Motor neuron (in vitro differentiated cells): ENCODE measurements around the gene GABRB1. TPM values are rescaled to one million over a fixed set of nuclear protein-coding genes. Genes with fewer than 3 reads are reported as not detected.
"Not testable (repeated sequence)": the region's sequence is repeated elsewhere in the genome, so short reads cannot be mapped to it uniquely, and the experiment has no call there.

Experiments used
- ATAC-seq, 8 experiments: fragments of 200-7000 bp; cut with Tn5 transposase; replicated peaks in 6 of 8; 2 replicates each; pipeline ENCODE4 v1.8.0; 2021; ENCODE audit warnings: mild to moderate bottlenecking in 8 of 8, moderate library complexity in 8 of 8
- H3K27ac ChIP-seq, 2 donors: fragments of 250-450 bp; sonication (Bioruptor Pico); 2 replicates each; pipeline ENCODE4 v1.9.0; 2021; ENCODE audit warnings: antibody characterized with exemption in 2 of 2, mild to moderate bottlenecking in 2 of 2, moderate library complexity in 1 of 2
- H3K4me1 ChIP-seq, 2 donors: fragments of 250-450 bp; sonication (Bioruptor Pico); replicated peaks in 1 of 2; 2 replicates each; pipeline ENCODE4 v1.6.1; 2021; ENCODE audit warnings: antibody characterized with exemption in 2 of 2, mild to moderate bottlenecking in 2 of 2, moderate library complexity in 1 of 2
- H3K4me3 ChIP-seq, 5 donors: fragments of 250-450 bp; sonication (Bioruptor Pico); 2 replicates each; pipeline ENCODE4 v1.9.0; 2021; ENCODE audit warnings: antibody characterized with exemption in 5 of 5, mild to moderate bottlenecking in 5 of 5, moderate library complexity in 4 of 5
- WGBS, 10 experiments: fragments of 450-650 bp; shearing (Covaris generic); methylation state at CpG; one replicate each; pipeline ENCODE4 v1.0.0; 2022; 5-methylcytosine and 5-hydroxymethylcytosine counted together
- in situ Hi-C, 9 experiments: fragments of 400-800 bp; cut with MboI; loops; one replicate each; pipeline ENCODE4 v1.15.0; 2021; ENCODE audit warnings: low sequenced_read_pairs in 9 of 9, low pct_unique_long_range_greater_than_20kb in 2 of 9; ENCODE audit not compliant: unreplicated experiment in 9 of 9
- total RNA-seq, 8 experiments: library from RNA; unstranded; fragments of 300-600 nt; gene quantifications; 2 replicates each; pipeline versions ENCODE4 v1.2.3 to v1.2.4, GENCODE V29; 2022

GABRB1 gene
- total RNA-seq, 8 experiments from 2014 or later = 0.17 to 7.3 (median 1.7) TPM; not detected in 1

DNA sequence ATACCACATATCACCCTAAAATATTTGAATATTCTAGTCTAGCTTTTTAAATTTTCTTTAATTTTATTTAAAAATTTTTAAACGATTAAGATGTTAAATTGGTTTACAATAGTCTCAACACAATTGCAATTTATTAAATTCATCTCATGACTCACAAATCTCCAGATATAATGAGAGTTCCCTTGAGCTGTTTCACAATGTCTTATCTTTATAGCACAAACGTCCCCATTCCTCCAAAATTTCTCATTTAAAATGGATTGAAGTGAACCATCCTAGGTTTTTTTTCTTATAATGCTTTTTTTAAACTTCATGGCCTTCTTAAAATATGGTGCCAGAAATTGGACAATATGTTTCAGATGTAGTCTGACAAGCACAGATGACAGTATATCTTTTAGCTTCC lies 204.4 kb downstream of the GABRB1 start:
- Histone ChIP-seq H3K4me1 (no peaks in the 10 kb centered on the region), H3K27ac (no peak overlapping the region), H3K4me3 (no peak overlapping the region)
- in situ Hi-C loops = no loop called here
- 0 to 70% (median 31%) methylated on average over 1 to 2 of the region's 2 CpGs for WGBS, 10 experiments
- ATAC-seq = no peak

DNA sequence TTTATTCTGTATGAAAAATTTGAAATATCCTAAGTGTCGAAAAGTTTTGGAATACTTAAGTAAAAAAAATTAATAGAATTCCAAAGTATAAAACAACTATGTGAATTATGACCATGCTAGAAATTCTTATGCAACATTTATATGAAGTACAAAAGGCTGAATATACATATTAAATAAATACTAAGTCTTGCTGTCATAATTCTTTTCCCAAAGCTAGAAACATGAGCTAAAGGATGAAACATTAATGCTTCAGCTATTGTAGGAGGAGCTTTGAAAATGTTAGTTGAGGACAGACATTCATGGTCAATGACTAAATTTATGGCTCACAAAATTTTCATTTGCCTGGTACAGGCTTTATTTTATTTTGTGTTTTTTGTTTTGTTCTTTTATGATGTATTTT lies 207.3 kb downstream of the GABRB1 start:
- WGBS, 10 experiments = 6 to 100% (median 71%) methylated on average over 1 of the region's 1 CpG
- no peak overlapping the region for H3K27ac ChIP-seq
- in situ Hi-C loops = no loop called here
- peak in 1 of 8 experiments; percentile 17 for ATAC-seq
- H3K4me3 ChIP-seq = no peak overlapping the region
- H3K4me1 ChIP-seq = no peaks in the 10 kb centered on the region

DNA sequence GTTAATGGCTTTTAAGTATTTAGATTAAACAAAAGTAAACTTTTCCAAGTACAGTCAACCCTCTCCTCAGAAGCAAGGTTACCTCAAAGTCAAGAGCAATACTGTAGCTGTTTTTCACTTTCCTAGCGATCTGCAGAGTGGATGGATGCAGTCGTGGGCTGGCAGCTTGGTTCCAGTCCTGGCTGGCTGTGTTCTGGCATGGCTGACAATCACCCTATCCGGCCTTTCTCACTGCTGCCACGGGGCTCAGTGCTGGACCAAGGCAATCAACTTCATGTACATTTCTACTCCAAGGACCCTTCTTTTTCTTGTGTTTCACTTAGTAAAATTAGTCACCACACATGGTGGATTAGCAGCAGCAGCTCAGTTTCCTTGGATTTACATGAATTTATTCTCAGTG lies 208.3 kb downstream of the GABRB1 start:
- no peak overlapping the region for H3K4me3 ChIP-seq
- H3K27ac ChIP-seq = no peak overlapping the region
- ATAC-seq = peak in 1 of 8 experiments; percentile 23
- in situ Hi-C loops = no loop called here
- no peaks in the 10 kb centered on the region for H3K4me1 ChIP-seq
- WGBS, 10 experiments = 0 to 89% (median 81%) methylated on average over 1 to 4 of the region's 4 CpGs; no CpG with 5 or more reads in 4 of the 10 experiments

DNA sequence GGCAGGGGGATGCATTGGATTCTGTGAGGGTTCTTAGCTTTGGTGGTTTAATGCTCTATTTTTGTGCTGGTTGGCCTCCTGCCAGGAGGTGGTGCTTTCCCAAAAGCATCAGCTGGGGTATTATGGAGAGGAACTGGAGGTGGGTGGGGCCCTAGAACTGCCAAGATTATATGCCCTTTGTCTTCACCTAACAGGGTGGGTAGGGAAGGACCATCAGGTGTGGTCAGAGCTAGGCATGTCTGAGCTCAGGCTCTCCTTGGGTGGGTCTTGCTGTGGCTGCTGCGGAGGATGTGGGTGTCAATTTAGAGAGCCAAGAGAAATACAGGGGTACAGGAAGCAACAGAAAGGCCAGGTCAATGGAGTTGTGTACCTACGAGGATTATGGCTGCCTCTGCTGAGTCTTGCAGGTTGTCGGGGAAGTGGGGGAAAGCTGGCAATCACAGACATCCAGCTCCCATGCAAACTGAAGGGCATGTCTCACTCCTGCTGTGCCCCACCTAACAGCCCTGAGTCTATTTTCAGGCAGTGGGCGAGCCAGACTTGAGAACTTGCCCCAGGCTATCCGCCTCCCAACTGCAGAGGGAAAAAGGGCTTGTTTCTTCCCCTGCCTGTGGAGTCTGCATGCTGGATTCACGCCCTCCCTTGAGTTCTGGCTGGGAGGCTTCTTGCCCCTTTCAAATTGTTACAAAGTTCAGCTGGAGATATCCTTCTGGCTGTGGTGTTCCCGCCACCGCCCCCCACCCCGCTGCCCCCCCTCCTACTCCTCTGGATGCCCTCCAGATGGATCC lies 220.2 kb downstream of the GABRB1 start:
- in situ Hi-C loops = no loop called here
- ATAC-seq = peak in 3 of 8 experiments; percentile 98 to 99 (median 99)
- 20 to 100% (median 85%) methylated on average over 1 to 5 of the region's 9 CpGs; no CpG with 5 or more reads in 4 of the 10 experiments for WGBS, 10 experiments

DNA sequence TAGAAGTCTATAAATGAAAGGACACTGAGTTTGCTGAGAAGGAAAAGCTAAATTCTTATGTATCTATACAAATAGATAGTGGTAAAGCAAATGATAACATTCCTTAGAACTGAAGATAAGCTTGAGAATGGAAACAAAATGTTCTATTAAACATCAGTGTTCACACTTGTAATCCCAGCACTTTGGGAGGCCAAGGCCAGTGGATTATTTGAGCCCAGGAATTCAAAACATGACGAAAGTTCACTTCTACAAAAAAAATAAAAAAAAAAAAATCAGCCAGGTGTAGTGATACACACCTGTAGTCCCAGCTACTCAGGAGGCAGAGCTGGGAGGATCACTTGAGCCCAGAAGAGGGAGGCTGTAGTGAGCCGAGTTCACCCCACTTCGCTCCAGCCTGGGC lies 232.4 kb downstream of the GABRB1 start:
- H3K4me3 ChIP-seq = no peak overlapping the region
- in situ Hi-C loops = no loop called here
- no peak for ATAC-seq
- WGBS, 10 experiments = 21 to 94% (median 68%) methylated on average over 1 to 3 of the region's 3 CpGs; no CpG with 5 or more reads in 2 of the 10 experiments
- no peaks in the 10 kb centered on the region for H3K4me1 ChIP-seq
- H3K27ac ChIP-seq = no peak overlapping the region

More for the DNA sequence above, 220.2 kb downstream of the GABRB1 start:
- H3K4me3 ChIP-seq = no peak overlapping the region
- no peaks in the 10 kb centered on the region for H3K4me1 ChIP-seq
- no peak overlapping the region for H3K27ac ChIP-seq

DNA sequence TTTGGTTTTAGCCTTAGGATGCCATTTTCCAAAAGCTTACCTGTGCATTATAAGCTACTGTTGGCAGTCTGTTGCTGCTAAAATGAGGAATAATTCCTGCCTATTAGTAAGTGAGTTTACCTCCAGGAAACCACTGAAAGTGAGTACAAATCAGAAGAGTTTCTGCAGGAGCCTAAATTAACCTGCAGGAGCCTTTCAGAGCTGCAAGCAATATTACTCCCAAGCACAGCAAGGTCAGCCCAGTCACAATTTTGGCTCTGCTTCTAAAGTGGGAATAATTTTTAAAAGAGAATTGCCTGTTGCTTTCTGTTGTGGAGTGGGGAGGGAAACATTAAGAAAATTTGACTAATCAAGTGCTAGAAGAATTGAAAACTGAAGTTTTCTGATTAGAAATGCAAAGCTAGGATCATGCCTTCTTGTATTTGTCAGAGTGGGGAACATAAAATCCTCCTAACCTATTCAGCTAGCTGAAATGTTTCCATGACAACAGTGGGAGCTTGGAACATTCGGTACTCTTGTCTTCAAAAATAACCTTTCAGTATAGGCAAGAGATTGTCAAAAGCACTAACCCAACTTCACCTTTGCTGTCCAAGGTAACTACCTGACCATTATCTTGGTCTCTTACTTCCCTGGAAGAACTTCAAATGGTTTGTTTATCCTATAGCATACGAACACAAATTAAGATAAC lies 239.0 kb downstream of the GABRB1 start:
- no peak overlapping the region for H3K4me3 ChIP-seq
- peaks cover 15 to 17% of the 10 kb centered on the region in 2 donors for H3K4me1 ChIP-seq
- peak in 4 of 8 experiments; percentile 33 to 56 (median 42) for ATAC-seq
- H3K27ac ChIP-seq = no peak overlapping the region
- in situ Hi-C loops = no loop called here
- 5 to 100% (median 22%) methylated on average over 1 to 2 of the region's 2 CpGs for WGBS, 10 experiments

DNA sequence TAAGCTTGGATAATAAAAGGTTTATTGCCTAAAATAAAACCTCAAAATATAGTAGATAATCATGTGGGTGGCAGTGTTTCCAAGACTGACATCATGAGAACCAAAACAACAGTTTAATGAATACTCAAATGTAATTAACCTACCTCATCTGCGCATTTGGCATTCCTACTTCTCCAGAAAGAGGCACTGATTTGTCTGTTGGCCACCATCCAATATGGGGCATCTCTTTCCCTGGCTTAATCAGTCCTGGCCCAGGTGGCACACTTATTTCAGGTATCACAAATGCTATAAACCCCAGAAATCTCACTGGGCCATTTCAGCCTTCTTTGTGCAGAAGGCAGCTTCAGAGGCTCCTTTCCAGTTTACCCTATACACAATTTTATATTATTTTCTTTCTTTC lies 239.9 kb downstream of the GABRB1 start:
- Histone ChIP-seq H3K4me3 (no peak overlapping the region), H3K4me1 (peaks cover 15 to 23% of the 10 kb centered on the region in 2 donors), H3K27ac (no peak overlapping the region)
- in situ Hi-C loops = no loop called here
- no peak for ATAC-seq
- 0 to 100% (median 55%) methylated on average over 1 of the region's 1 CpG; no CpG with 5 or more reads in 3 of the 10 experiments for WGBS, 10 experiments

DNA sequence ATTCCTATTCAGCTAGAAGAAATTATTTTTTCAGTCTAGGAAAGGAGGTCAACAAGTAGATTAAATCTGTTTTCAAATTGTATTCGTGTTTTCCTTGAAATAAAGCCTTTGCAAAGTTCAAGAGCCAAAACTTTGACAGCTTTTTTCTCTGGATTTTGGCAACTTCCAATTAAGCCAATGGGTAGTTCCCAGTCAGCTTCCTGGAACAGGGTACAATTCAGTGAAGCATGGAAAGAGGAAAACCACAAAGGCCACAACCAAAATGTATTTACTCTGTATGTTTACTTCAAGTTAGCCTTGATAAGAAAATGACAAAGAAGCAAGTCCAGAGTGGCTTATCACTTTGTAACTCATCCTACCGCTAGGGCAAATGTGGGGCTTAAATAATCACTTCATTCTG lies 243.5 kb downstream of the GABRB1 start:
- WGBS, 10 experiments = 0 to 100% (median 57%) methylated on average over 1 to 2 of the region's 2 CpGs; no CpG with 5 or more reads in 1 of the 10 experiments
- Histone ChIP-seq H3K27ac (no peak overlapping the region), H3K4me3 (no peak overlapping the region), H3K4me1 (peaks cover 7 to 25% of the 10 kb centered on the region in 2 donors)
- in situ Hi-C loops = no loop called here
- ATAC-seq = no peak

DNA sequence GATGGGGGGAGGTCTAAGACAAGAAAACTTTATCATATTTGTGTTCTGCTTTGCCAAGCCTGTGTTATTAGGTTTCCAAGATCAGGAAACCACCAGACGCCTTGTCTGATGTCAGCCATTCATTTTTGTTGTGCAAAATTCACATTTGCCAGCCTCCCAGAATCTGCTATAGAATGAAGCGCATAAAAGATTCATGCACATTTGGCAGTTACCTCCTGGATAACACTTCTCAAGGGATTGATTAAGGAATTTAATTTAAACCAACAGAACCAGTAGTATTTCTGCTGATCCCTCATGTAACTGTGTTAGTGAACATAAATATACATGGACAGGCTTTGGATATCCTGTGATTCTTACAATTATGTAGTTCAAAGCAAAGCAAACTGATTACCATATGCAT lies 244.2 kb downstream of the GABRB1 start:
- H3K4me1 ChIP-seq = peaks cover under 1 to 18% of the 10 kb centered on the region in 2 donors
- 20 to 83% (median 76%) methylated on average over 1 to 2 of the region's 2 CpGs; no CpG with 5 or more reads in 2 of the 10 experiments for WGBS, 10 experiments
- H3K27ac ChIP-seq = no peak overlapping the region
- H3K4me3 ChIP-seq = no peak overlapping the region
- in situ Hi-C loops = no loop called here
- ATAC-seq = peak in 2 of 8 experiments; percentile 28 to 37

DNA sequence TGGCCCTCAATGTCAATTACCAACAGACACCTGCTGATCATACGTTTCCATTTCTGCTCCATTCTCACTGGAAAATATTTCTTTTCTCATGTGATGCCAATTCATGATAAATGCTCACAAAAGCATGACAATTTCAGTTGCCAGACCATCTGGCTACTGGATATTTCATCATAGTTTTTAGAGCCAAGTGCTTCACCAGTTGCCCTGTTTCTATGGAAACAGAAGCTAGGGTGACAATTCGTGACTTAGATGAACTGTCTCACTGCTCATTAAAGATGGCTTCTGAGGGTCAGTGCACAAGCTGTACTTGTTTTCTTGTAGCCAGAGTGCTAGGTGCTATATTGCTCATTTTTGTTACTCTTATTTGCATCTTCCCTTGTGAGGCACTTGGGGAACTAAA lies 247.3 kb downstream of the GABRB1 start:
- no peak overlapping the region for H3K4me3 ChIP-seq
- no peak overlapping the region for H3K27ac ChIP-seq
- WGBS, 10 experiments = 0 to 64% (median 30%) methylated on average over 1 to 2 of the region's 2 CpGs; no CpG with 5 or more reads in 2 of the 10 experiments
- ATAC-seq = peak in 5 of 8 experiments; percentile 59 to 80 (median 62)
- peaks cover 0 to 16% of the 10 kb centered on the region in 2 donors for H3K4me1 ChIP-seq
- in situ Hi-C loops = no loop called here

DNA sequence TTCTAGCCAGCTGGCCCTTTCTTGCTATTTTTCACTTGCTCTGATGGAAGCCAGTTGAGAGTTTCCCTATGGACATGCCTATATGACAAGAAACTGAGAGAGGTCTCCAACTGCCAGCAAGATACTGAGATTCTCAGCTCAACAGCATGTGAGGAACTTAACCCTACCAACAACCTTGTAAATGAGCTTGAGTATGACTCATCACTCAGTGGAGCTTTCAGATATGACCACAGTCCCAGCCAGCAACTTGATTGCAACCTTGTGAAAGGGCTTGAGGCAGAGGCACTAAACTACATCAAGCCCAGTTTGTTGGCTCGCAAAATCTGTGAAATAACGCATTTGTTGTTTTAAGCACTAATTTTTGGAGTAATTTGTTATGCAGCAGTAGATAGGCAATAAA lies 256.4 kb downstream of the GABRB1 start:
- no peak overlapping the region for H3K27ac ChIP-seq
- 40 to 100% (median 58%) methylated on average over 1 to 2 of the region's 2 CpGs; no CpG with 5 or more reads in 5 of the 10 experiments for WGBS, 10 experiments
- ATAC-seq = peak in 6 of 8 experiments; percentile 36 to 92 (median 50)
- no peaks in the 10 kb centered on the region for H3K4me1 ChIP-seq
- in situ Hi-C loops = no loop called here
- no peak overlapping the region for H3K4me3 ChIP-seq

DNA sequence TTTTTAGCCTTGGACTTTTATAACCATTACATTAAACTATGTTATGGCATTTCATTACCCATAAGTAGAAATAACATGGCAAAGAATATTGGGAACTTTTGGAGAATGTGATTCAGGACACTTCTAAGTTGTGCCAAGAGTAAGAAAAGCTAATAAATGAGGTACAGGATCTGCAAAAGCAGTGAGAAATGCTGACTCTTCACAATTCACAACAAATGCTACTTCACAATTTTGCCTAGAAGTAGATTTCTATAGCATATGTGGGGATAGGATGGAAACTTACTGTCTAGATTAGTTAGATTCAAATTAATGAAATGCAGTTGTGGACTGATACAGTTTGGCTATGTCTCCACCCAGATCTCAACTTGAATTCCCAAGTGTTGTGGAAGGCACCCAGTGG lies 258.4 kb downstream of the GABRB1 start:
- in situ Hi-C loops = no loop called here
- no peaks in the 10 kb centered on the region for H3K4me1 ChIP-seq
- no peak for ATAC-seq
- H3K27ac ChIP-seq = no peak overlapping the region
- no peak overlapping the region for H3K4me3 ChIP-seq

DNA sequence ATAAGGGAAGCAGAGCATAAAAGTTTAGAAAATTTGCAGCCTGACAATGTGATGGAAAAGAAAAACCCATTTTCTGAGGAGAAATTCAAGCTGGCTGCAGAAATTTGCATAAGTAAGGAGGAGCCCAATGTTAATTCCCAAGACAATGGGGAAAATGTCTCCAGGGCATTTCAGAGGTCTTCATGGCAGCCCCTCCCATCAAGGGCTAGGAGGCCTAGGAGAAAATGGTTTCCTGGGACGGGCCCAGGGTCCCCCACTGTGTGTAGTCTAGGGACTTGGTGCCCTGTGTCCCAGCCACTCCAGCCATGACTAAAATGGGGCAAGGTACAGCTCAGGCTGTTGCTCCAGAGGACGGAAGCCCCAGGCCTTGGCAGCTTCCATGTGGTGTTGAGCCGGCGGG lies 259.5 kb downstream of the GABRB1 start:
- H3K27ac ChIP-seq, H3K4me3 ChIP-seq, in situ Hi-C loops, ATAC-seq, H3K4me1 ChIP-seq: not testable (repeated sequence)
- 25 to 100% (median 65%) methylated on average over 1 to 2 of the region's 4 CpGs; no CpG with 5 or more reads in 7 of the 10 experiments for WGBS, 10 experiments
